Ureter (tissue), 1 donor: ENCODE measurements around the gene RNASE3. TPM values are rescaled to one million over a fixed set of nuclear protein-coding genes. Genes with fewer than 3 reads are reported as not detected.
A peak's percentile ranks its signal among the peaks of the same experiment; 100 is the strongest.
"Not testable (repeated sequence)": the region's sequence is repeated elsewhere in the genome, so short reads cannot be mapped to it uniquely, and the experiment has no call there.

ENCODE experiments used
- DNase-seq: peaks from one replicate; pipeline ENCODE4 v3.0.0-alpha.2; 2020; ENCODE audit warnings: low spot score
- total RNA-seq: library from RNA; stranded (reverse); gene quantifications from one replicate; pipeline ENCODE4 v1.2.4, GENCODE V29; 2023
- donor health status: DM: yes; HTN: yes; CAD: no.

The RNASE3 gene
- not detected for total RNA-seq

DNA sequence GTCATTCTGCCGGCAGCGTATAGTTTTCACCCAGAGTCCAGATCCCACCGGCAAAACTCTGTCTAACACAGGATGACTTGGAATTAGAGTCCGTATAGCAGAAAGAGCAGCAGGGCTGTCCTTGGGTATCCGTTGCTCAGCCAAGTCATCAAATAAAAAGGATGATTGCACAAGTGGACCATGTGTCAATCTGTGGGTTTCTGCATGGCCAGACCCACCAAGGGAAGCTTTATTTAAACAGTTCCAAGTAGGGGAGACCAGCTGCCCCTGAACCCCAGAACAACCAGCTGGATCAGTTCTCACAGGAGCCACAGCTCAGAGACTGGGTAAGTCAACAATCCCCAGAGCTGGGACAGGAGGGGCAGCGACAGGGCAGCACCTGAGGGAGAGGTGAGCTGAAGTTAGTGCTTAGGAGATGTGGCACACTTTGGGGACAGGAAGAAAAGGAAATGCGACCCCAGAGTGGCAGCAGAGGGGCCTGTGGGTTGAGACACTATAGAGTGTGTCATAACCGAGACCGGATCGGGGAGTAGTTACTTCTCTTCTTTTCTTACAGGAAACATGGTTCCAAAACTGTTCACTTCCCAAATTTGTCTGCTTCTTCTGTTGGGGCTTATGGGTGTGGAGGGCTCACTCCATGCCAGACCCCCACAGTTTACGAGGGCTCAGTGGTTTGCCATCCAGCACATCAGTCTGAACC lies at the start of gene RNASE3:
Gene RNASE3, plus strand, starts transcription at position 260 of the 700 bp plus-strand sequence. Its CDS starts 302 bp downstream, at position 562.
- not testable (repeated sequence) for DNase-seq

DNA sequence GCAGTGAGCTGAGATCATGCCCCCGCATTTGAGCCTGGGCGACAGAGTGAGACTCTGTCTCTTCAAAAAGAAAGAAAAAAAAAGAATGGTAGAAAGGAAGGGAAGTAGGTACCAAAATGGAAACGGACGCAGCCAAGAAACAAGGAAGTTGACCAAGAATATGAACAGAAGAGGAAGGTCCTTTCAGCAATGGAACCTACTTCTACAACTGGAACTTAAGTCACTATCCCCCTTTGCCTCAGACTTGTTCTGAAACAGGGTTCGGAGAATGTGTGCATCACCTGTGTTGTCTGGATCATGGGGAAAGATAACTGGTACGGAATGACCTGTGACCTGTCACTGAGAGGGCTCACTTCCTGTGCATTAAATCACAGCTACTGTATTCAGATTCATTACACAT lies 44.6 kb upstream of the RNASE3 start:
- DNase-seq = no peak

DNA sequence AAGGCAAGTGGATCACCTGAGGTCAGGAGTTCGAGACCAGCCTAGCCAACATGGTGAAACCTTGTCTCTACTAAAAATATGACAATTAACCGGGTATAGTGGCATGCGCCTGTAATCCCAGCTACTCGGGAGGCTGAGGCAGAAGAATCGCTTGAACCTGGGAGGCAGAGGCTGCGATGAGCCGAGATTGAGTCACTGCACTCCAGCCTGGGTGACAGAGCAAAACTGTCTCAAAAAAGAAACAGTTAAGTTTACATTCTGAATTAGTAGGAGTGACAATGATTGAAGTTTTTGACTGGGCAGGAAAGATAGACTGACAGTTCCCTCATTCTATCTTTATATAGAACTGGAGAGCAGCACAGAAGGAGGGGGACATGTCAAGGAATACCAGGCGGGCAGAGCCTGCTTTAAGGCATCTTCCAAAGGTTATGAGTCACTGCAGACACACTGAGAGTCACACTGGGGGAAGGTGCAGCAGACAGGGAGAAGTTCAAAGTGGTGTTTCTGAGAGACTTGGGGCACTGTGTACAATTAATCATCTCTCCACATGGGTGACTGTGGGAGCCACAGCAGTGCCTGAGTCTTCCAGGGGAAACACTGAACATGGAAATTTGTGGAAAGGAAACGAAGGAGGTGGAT lies 42.8 kb upstream of the RNASE3 start:
- no peak for DNase-seq

DNA sequence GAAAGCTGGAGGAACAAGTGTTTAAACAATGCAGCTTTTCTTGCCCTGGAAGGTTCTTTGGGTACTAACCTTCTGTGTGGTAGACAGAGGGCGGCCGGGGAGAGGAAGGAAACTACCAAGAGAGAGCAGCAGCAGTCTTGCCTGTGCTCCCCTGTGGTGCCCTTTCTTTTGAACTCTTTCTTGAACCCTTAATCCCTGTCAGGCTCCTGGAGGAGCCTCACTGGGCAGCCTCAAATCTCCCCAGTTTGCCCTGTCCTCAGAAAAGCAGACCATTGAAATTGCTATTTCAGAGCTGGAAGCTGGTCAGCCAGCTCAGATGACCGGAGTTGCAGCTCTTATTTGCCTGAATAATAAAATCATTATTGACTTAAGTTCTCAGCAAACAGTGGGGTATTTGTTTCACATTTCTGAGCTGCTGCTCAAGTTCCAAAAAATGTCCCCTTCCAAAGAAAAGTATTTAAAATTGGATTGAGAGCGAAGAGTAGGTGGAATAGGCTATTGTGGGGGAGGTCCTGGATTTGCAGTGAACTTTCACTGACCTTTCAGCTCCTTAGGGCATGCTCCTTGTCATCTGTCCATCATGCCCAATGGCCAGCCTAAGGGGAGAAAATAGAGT lies 42.1 kb upstream of the RNASE3 start:
- no peak for DNase-seq

DNA sequence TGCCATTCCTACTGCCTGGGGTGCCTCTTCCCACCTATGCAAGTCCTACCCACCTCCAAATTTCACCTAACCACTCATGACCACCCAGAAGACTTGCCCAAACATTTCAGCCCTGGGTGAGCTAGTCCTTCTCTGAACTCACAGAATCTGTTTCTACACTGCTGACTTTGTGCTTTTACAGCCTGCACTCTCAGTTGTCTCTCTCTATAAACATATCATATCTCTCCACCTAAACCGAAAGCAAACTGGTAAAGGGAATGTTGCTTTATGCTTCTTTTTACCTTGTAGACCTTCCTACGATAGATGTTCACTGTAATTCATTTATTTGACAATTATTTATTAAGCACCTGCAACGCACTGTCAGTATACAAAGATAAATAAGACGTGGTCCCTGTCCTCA lies 38.1 kb upstream of the RNASE3 start:
- no peak for DNase-seq

DNA sequence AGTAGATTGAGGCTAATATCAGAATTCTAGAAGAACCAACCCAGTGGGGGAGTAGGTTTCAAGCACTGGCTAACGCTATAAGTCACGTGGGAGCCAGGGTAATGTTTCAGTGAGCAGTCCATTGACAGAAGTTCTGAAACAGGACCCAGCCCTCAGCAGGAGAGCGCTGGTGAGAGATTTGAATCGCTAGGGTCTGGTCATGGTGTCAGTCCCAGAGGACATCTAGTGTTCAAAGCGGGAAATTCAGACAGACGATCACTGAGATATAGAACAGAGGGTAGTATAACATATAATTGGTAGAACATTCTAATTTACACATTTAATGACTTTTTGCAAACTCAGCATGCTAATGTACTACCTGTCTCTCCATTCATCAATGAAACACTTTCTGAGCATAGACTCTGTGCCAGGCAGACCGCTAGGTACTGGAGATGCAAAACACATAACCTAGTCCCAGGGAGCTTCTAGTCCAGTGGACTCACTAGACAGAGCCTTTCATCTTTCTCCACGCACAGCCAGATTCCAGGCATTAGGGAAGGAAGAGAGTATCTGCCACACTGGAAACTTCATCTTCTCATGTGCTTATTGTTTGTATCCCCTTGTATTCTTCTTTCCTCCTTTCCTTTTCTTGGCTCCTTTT lies 35.4 kb upstream of the RNASE3 start:
- peak; percentile 65 for DNase-seq

GRCh38 chr14:20857207-20857606 lies 34.0 kb upstream of the RNASE3 start:
- no peak for DNase-seq

DNA sequence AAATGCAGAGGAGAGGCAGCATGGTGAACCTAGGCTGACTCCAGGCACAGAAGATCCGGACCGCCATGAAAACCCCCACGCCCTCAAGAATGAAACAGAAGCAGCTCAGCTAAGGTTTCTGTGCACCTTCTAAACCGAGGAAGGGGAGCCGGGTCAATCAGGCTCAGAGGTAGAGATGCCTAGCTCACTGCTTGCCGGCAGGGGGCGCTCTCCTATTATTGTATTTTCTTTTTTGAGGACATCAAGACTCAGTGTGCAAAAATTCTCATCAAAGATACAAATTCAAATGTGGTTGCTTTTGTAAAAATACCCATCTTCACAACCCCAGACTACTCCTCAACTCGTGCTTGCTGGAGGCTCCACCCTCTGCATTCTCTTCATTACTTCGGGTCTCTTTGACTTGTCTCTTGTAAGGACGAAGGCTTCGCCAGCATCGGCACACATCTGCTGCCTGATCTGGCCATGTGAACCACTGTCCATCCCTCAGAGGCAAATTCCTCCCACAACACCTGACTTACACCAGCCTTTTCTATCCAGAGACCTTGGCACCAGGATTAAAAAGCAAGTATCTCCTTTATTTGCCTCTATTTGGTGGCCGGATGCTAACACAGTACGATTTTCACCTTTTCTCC lies 33.4 kb upstream of the RNASE3 start:
- peak; percentile 65 for DNase-seq

GRCh38 chr14:20866194-20866593 lies 25.0 kb upstream of the RNASE3 start:
- no peak for DNase-seq

DNA sequence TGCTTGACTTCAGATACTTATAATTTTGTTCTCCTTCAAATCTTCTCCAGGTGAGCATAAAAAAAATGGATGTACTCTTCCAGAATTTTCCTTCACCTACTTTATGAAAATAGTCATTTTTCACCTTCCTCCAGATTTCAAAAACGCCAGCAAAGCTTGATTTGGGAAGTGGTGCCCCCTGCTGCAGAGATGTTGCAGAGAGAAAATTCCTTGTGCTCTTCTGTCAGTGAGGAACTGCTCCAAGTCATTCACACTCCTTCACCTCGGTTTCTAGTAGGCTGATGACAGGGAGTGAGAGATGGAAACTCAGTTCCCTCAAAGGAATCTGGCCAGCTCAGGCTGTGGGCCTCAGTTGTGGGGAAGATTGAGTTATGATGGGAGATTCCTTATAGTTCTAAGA lies 24.2 kb upstream of the RNASE3 start:
- no peak for DNase-seq

- DNase-seq = peak; percentile 79
These were observed 17.6 kb upstream of the RNASE3 start for GRCh38 chr14:20873370-20874177.

DNA sequence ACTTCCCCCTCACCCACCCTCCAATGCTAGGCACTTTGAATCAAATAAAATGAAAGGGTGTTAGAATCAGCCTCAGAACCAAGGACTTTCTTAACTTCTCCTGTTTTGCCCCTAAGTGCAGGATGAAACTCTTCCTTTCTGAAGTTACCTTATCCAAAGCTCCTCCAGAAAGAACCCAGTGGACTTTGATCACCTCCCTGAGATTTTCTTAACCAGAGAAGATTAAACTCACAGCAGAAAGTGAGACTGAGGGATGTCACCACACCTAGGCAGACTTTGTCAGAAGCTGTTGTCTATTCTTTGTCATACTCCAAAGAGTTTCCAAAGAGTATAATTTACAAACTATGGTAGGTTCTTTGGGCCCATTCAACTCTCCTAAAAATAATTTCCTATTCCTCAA lies 14.2 kb upstream of the RNASE3 start:
- no peak for DNase-seq

DNA sequence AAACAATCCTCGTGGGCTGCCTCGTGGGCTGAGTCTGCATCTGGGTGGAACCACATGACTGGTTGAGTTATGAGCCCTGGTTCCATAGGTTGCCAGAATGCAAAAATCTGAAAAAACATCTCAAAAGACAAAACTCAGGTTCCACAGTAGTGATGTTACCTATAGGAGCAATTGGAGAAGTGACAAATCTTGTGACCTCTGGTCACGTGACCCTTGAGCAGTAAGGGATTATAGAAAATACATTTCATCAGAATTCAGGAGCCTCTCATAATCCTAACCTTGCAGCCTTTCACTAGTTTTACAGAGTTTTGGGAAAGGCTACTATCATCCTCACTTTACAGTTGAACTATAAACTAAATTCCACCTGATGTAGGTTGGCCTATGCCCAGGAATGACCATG lies 12.5 kb upstream of the RNASE3 start:
- no peak for DNase-seq

GRCh38 chr14:20881229-20881628 lies 10.0 kb upstream of the RNASE3 start:
- not testable (repeated sequence) for DNase-seq

DNA sequence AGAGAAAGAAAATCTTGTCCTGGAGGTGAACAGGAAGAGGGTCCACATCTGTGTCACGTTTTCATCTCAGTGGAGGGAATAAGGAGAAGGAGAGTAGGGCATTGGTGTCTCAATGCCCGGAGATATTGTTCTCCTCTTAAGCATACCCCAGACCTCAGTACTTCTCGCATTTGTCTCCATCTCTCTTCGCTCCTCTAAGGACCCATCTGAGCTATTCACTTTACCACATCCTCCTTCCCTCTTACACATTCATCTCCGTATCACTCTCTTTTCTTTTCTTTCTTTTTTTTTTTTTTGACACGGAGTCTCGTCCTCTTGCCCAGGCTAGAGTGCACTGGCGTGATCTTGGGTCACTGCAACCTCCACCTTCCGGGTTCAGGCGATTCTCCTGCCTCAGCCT lies 8.4 kb upstream of the RNASE3 start:
- DNase-seq = not testable (repeated sequence)

GRCh38 chr14:20888411-20888810 lies 2.8 kb upstream of the RNASE3 start:
- not testable (repeated sequence) for DNase-seq

- DNase-seq = not testable (repeated sequence)
These were observed 4.1 kb downstream of the RNASE3 start for GRCh38 chr14:20895322-20895721.

- DNase-seq = no peak
These were observed 13.3 kb downstream of the RNASE3 start for GRCh38 chr14:20904393-20905029.

- no peak for DNase-seq
These were observed 14.5 kb downstream of the RNASE3 start for GRCh38 chr14:20905676-20906075.

DNA sequence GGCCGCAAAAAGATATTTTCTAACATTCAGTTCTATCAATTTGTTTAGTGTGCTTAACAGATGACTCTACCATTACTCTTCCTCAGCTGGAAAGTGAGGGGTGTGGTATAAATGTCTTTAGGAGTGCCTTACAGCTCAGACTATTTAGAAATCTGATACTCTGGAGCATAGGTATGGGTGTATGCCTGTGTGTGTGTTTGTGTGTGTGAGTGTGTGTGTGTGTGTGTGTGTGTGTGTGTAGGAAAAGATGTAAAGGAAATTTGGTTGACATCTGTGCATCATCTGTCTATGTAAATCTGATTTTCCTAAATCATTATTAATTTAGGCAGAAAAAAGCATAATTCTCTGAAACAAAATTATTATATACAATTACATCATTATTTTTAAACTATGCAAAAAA lies 16.0 kb downstream of the RNASE3 start:
- no peak for DNase-seq

DNA sequence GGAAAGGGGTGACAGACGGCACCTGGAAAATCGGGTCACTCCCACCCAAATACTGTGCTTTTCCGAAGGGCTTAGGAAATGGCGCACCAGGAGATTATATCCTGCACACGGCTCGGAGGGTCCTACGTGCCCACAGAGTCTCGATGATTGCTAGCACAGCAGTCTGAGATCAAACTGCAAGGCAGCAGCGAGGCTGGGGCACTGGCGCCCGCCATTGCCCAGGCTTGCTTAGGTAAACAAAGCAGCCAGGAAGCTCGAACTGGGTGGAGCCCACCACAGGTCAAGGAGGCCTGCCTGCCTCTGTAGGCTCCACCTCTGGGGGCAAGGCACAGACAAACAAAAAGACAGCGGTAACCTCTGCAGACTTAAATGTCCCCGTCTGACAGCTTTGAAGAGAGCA lies 19.6 kb downstream of the RNASE3 start:
- not testable (repeated sequence) for DNase-seq
